Suprapubic skin (tissue), 4 donors: Measurements from ENCODE around the gene MAP2K4.

ENCODE experiments used
- EP300 ChIP-seq: sonication (generic); formaldehyde crosslinking; IDR thresholded peaks from one replicate; pipeline ENCODE4 v1.6.1; 2017; ENCODE audit warnings: antibody characterized with exemption
- POLR2A ChIP-seq, 2 donors: fragments of 450-650 bp; IDR thresholded peaks; one replicate each; pipeline ENCODE4 v1.6.1; 2017; ENCODE audit warnings: antibody characterized with exemption in 2 of 2, mild to moderate bottlenecking in 2 of 2, moderate library complexity in 2 of 2
- POLR2AphosphoS5 ChIP-seq, 3 donors: sonication (generic); formaldehyde crosslinking; IDR thresholded peaks; one replicate each; pipeline ENCODE4 v1.6.1; 2017; ENCODE audit warnings: antibody characterized with exemption in 3 of 3
- TF ChIP-seq, protein P1 (sequence below), 2 donors: fragments of 200-600 bp in 1 of 2; fragments of 450-650 bp in 1 of 2; sonication (generic) in 1 of 2; IDR thresholded peaks; one replicate each; pipeline ENCODE4 v1.5.1; 2016 to 2019; ENCODE audit warnings: antibody characterized with exemption in 2 of 2, mild to moderate bottlenecking in 1 of 2, moderate library complexity in 1 of 2

DNA sequence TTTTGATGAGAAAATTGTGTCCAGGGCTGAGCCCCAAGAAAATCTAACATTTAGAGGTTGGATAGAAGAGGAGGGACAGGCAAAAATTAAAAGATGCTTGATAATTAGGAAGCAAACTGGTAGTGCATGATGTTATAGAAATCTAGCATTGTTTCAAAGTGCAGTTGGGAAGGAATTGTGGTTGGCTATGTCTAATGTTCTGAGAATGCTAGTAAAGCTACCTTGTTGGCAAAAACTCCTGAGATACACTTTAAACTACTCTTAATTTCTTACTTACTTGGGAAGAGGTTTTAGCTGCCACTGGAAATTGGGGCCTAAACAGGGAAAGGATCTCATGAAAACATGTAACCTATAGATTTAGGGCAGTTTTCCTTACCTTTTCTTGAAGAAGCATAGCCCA lies 48.3 kb downstream of the MAP2K4 start:
- TF ChIP-seq POLR2A (IDR thresholded peaks at IDR 0.05), result no peak
- TF ChIP-seq, protein P1, sequence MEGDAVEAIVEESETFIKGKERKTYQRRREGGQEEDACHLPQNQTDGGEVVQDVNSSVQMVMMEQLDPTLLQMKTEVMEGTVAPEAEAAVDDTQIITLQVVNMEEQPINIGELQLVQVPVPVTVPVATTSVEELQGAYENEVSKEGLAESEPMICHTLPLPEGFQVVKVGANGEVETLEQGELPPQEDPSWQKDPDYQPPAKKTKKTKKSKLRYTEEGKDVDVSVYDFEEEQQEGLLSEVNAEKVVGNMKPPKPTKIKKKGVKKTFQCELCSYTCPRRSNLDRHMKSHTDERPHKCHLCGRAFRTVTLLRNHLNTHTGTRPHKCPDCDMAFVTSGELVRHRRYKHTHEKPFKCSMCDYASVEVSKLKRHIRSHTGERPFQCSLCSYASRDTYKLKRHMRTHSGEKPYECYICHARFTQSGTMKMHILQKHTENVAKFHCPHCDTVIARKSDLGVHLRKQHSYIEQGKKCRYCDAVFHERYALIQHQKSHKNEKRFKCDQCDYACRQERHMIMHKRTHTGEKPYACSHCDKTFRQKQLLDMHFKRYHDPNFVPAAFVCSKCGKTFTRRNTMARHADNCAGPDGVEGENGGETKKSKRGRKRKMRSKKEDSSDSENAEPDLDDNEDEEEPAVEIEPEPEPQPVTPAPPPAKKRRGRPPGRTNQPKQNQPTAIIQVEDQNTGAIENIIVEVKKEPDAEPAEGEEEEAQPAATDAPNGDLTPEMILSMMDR (IDR thresholded peaks at IDR 0.05), result no peak
- TF ChIP-seq POLR2AphosphoS5 (IDR thresholded peaks at IDR 0.05), result no peak
- TF ChIP-seq EP300, result no peak
